Stimulated activated naive B cell treated with anti-CD40 and anti-IgM and Interleukin-4, amounts not matched to agents 10 μg/mL and 1 μg/mL and 100 μg/mL, for 72 hours (primary cell): Measurements from ENCODE around the gene BAZ1B.
"Not testable (repeated sequence)": the region's sequence is repeated elsewhere in the genome, so short reads cannot be mapped to it uniquely, and the experiment has no call there.

ENCODE experiments used
- ATAC-seq, 2 donors: fragments of 150-1000 bp; cut with Tn5 transposase; replicated peaks; 2 replicates each; pipeline ENCODE4 v1.10.0; 2021; ENCODE audit warnings: moderate library complexity in 1 of 2
- DNase-seq: peaks from one replicate; pipeline ENCODE4 v3.0.0; 2021
- H3K27ac Mint-ChIP-seq: one replicate; pipeline ENCODE4 v1.8.0; 2022; ENCODE audit warnings: mild to moderate bottlenecking, mixed read lengths
- H3K27me3 Mint-ChIP-seq, 2 donors: one replicate each; pipeline ENCODE4 v1.8.0; 2022; ENCODE audit warnings: mixed read lengths in 2 of 2
- H3K36me3 Mint-ChIP-seq, 2 donors: one replicate each; pipeline ENCODE4 v1.8.0; 2022; ENCODE audit warnings: mixed read lengths in 2 of 2, mild to moderate bottlenecking in 1 of 2
- H3K4me1 Mint-ChIP-seq, 2 donors: one replicate each; pipeline ENCODE4 v1.8.0; 2022; ENCODE audit warnings: mixed read lengths in 2 of 2, mild to moderate bottlenecking in 1 of 2
- H3K4me3 Mint-ChIP-seq, 2 donors: one replicate each; pipeline ENCODE4 v1.8.0; 2022; ENCODE audit warnings: mild to moderate bottlenecking in 2 of 2, mixed read lengths in 2 of 2, moderate library complexity in 1 of 2
- H3K9me3 Mint-ChIP-seq, 2 donors: one replicate each; pipeline ENCODE4 v1.8.0; 2022; ENCODE audit warnings: mixed read lengths in 2 of 2, mild to moderate bottlenecking in 1 of 2

BAZ1B gene, protein sequence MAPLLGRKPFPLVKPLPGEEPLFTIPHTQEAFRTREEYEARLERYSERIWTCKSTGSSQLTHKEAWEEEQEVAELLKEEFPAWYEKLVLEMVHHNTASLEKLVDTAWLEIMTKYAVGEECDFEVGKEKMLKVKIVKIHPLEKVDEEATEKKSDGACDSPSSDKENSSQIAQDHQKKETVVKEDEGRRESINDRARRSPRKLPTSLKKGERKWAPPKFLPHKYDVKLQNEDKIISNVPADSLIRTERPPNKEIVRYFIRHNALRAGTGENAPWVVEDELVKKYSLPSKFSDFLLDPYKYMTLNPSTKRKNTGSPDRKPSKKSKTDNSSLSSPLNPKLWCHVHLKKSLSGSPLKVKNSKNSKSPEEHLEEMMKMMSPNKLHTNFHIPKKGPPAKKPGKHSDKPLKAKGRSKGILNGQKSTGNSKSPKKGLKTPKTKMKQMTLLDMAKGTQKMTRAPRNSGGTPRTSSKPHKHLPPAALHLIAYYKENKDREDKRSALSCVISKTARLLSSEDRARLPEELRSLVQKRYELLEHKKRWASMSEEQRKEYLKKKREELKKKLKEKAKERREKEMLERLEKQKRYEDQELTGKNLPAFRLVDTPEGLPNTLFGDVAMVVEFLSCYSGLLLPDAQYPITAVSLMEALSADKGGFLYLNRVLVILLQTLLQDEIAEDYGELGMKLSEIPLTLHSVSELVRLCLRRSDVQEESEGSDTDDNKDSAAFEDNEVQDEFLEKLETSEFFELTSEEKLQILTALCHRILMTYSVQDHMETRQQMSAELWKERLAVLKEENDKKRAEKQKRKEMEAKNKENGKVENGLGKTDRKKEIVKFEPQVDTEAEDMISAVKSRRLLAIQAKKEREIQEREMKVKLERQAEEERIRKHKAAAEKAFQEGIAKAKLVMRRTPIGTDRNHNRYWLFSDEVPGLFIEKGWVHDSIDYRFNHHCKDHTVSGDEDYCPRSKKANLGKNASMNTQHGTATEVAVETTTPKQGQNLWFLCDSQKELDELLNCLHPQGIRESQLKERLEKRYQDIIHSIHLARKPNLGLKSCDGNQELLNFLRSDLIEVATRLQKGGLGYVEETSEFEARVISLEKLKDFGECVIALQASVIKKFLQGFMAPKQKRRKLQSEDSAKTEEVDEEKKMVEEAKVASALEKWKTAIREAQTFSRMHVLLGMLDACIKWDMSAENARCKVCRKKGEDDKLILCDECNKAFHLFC (N-terminal part only)

DNA sequence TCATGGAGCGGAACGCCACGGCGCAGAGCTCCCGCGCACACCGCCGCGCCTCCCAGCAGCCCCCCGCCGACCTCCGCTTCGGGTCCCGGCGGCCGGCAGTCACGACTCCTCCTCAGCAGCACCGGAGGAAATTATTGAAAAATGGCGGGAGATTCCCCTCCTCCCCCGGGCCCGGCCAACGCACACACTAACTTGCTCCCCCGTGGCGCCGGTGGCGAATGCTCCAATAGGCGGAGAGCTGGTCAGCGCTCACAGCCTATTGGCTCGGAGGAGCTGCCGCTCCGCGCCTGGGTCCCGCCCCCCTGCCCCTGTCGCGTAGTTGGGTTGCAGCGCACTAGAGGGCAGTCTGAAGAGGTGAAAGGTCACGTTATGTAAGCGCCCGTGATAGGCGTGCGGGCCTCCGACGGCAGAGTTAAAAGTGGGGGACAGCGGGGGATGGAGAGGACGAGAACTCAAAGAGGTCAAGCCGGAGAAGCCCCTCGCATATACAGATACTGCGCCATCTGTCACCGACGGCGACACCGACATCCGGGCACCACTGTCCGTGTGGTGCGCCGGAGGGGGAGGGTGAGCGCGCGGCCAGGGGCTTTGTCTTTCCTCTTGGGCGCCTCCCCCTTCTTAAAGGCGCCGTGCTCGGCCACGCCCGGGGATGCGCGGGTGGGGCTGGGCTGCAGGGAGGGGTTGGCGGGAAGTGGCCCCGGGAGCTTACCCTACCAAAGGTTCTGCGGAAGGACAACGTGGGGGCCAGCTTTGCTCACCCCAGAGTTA, at the start of gene BAZ1B:
TSS of gene BAZ1B (minus strand) at position 189 of the 768 bp plus-strand sequence. CDS start 360 bp downstream, outside the sequence.
- Mint-ChIP-seq H3K9me3 (no peaks in the 10 kb centered on the region), H3K27ac (peak within 1 kb of the TSS; percentile 98), H3K4me3 (peak within 1 kb of the TSS; percentile 84 to 98), H3K36me3 (peaks cover 14 to 30% of the 10 kb centered on the region in 2 donors), H3K27me3 (no peaks in the 10 kb centered on the region), H3K4me1 (peaks cover 38 to 63% of the 10 kb centered on the region in 2 donors)
- ATAC-seq (peak; percentile 92 to 94), DNase-seq (peak; percentile 98)

DNA sequence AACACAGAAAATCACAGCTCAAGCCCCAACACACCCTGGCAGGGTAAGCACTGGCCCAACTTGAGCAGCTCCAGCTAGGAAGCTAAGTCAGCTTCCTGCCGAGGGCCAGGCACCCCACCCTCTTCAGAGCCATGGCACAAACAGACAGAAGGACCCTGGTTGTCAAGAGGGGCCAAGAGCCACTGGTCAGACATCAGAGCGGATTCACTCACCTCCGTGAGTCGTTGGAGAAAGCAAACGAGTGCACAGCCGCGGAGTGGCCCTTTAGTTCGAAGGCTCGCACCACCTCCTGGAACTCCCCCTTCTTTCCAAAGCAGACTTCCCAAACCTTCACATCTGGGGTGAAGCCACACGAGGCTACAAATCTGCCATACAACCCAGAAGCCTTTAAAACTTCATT, 48.9 kb upstream of the BAZ1B start:
- DNase-seq (no peak), ATAC-seq (no peak)
- Mint-ChIP-seq H3K4me1 (peaks cover 8 to 10% of the 10 kb centered on the region in 2 donors), H3K9me3 (no peaks in the 10 kb centered on the region), H3K4me3 (no peak overlapping the region), H3K36me3 (peaks cover 43 to 45% of the 10 kb centered on the region in 2 donors), H3K27me3 (no peaks in the 10 kb centered on the region), H3K27ac (no peak overlapping the region)

DNA sequence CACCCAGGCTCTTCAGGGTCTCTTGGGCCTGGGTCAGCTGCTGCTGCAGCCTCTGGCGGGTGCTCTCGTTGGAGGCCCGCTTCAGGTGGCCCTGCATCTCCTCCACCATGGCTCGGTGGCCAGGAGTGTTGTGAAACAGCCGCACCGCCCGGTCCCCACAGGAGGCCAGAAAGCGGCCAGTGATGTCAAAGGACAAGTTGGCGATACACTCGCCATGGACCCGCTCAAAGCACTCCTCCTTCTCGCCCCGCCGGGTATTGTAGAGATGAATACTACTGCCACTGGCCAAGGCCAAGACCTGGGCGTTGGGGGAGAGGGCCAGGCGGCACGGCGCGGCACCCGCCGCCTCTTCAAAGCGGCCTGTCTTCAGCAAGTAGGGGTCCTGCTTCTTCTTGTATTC, 48.4 kb upstream of the BAZ1B start:
- H3K4me1 Mint-ChIP-seq: peaks cover 10 to 12% of the 10 kb centered on the region in 2 donors
- no peaks in the 10 kb centered on the region for H3K27me3 Mint-ChIP-seq
- peaks cover 43 to 45% of the 10 kb centered on the region in 2 donors for H3K36me3 Mint-ChIP-seq
- no peak overlapping the region for H3K27ac Mint-ChIP-seq
- no peak for DNase-seq
- no peak overlapping the region for H3K4me3 Mint-ChIP-seq
- no peaks in the 10 kb centered on the region for H3K9me3 Mint-ChIP-seq
- ATAC-seq: no peak

DNA sequence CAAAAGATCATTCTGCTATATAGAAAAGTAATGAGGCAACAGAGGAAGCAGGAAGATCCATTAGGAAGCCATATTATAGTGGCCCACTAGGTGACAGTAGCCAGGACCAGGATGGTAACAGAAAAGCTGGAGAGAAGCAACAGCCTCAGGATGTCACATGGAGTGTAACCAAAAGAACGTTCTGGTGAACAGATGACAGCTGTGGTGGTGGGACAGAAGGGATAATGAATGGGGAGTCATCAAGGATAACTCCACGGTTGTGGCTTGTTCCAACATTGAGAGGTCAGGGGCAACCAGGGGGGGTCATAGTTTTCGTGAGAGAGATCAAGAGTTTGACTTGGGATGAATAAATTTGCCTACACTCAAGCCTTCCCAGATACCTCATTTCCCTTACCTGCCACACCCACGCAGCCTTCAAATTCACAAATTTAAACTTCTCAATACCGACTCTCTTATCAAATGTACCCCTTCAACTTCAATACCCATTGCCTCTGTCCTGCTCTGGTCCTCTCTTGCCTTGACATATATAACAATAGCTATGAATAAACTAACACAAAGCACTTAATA, 47.0 kb upstream of the BAZ1B start:
- H3K9me3 Mint-ChIP-seq: no peaks in the 10 kb centered on the region
- ATAC-seq: no peak
- peak overlapping the region; percentile 14 for H3K27ac Mint-ChIP-seq
- H3K4me3 Mint-ChIP-seq: no peak overlapping the region
- H3K4me1 Mint-ChIP-seq: peaks cover 9 to 12% of the 10 kb centered on the region in 2 donors
- DNase-seq: no peak
- peaks cover 37 to 38% of the 10 kb centered on the region in 2 donors for H3K36me3 Mint-ChIP-seq
- no peaks in the 10 kb centered on the region for H3K27me3 Mint-ChIP-seq

DNA sequence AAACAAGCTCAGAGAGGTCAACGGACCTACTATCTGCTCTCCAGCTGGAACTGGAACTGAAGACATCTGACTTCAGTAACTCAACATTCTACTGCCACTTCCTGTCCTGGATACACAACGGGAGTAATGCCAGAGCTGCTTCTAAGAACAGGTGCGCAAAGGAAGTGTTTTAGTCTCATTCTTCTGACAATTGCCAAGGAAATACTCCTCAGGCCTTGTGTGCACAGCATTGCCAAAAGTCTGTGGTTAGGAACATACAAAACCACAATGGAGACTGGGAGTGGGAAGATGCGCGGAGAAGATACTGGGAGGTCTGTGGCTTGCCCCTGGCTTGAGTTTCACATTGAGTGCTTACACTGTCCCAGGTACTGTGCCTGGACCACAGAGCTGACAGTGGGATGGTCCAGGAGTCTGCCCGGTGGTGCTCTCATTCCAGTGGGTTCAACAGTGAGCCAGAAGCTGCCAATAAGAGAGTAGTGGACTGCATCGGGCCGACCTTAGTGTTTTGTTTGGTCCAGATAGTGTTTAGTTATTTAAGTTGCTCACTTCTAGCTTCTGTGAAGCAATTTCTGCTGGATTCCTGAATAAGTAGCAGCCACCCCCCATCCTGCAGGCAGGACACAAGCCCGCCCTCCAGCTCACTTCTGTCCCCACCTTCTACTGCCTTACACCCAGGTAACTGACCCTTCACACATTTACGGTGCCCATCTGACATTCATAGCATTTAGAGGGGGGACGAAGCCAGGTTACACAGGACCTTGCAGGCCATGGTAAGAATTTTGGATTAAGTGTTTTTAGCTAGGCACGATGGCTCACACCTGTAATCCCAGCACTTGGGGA, 46.0 kb upstream of the BAZ1B start:
- Mint-ChIP-seq H3K36me3 (peaks cover 30 to 34% of the 10 kb centered on the region in 2 donors), H3K27ac (no peak overlapping the region), H3K4me1 (peaks cover 7 to 12% of the 10 kb centered on the region in 2 donors), H3K4me3 (no peak overlapping the region), H3K9me3 (no peaks in the 10 kb centered on the region), H3K27me3 (no peaks in the 10 kb centered on the region)
- ATAC-seq (no peak), DNase-seq (no peak)

DNA sequence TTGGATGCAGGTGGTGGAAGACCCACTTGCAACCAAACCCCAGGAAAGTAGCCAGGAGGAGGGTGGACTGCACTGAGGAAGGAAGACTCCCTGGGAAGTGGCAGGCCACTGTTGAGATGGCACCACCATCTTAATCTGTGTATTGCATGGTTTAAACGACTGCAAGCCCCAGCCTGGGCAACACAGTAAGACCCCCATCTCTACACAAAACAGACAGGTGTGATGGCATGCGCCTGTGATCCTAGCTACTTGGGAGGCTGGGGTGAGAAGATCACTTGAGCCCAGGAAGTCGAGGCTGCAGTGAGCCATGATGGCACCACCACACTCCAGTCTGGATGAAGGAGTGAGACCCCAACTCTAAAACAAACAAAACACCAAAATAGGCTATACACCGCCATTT, 45.0 kb upstream of the BAZ1B start:
- no peak overlapping the region for H3K27ac Mint-ChIP-seq
- ATAC-seq: no peak

DNA sequence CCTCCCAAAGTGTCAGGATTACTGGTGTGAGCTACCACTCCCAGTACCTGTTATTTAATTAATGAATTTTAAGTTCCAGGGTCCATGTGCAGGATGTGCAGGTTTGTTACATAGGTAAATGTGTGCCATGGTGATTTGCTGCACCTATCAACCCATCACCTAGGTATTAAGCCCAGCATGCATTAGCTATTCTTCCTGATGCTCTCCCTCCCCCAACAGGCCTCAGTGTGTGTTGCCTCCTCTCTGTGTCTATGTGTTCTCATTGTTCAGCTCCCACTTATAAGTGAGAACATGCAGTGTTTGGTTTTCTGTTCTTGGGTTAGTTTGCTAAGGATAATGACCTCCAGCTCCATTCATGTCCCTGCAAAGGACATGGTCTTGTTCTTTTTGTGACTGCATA, 44.3 kb upstream of the BAZ1B start:
- peaks cover 7 to 12% of the 10 kb centered on the region in 2 donors for H3K4me1 Mint-ChIP-seq
- peaks cover 21 to 22% of the 10 kb centered on the region in 2 donors for H3K36me3 Mint-ChIP-seq
- H3K4me3 Mint-ChIP-seq: peak overlapping the region; percentile 31 to 71
- not testable (repeated sequence) for DNase-seq, H3K9me3 Mint-ChIP-seq, H3K27me3 Mint-ChIP-seq, H3K27ac Mint-ChIP-seq
- peak; percentile 31 to 49 for ATAC-seq

More for the DNA sequence above, 45.0 kb upstream of the BAZ1B start:
- Mint-ChIP-seq H3K4me1 (peaks cover 7 to 12% of the 10 kb centered on the region in 2 donors), H3K36me3 (peaks cover 22 to 25% of the 10 kb centered on the region in 2 donors), H3K4me3 (no peak overlapping the region), H3K9me3 (no peaks in the 10 kb centered on the region), H3K27me3 (no peaks in the 10 kb centered on the region)
- no peak for DNase-seq

DNA sequence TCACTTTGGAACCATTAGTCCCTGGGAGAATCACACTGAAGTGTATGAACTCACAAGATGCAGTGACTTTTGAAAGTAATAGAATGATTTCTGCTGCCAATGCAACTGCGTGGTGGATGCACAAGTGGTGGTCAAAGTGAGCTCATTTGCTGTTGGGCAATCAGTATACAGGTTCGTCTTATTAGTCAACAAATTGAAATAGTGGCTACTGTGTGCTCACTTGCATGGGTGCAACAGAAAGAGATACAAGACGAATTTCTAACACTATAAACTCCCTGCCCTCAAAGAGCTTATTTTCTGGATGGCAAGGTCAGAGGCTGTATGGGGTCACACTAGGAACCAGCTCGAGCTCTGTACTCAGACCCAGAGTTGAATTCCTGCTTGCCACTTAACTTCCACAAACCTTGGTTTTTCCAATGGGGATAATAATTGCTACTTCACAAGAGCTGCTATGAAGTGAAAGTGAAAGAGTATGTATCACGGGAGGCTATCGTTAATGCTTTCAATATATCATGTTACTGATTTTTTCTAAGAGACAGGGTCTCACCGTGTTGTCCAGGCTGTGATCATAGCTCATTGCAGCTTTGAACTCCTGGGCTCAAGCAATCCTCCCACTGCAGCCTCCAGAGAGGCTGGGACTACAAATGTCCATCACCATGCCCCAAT, 43.7 kb upstream of the BAZ1B start:
- Mint-ChIP-seq H3K27me3 (no peaks in the 10 kb centered on the region), H3K9me3 (no peaks in the 10 kb centered on the region), H3K27ac (no peak overlapping the region), H3K36me3 (peaks cover 15 to 17% of the 10 kb centered on the region in 2 donors), H3K4me3 (peak overlapping the region; percentile 31 to 71), H3K4me1 (peaks cover 8 to 12% of the 10 kb centered on the region in 2 donors)
- ATAC-seq (peak in 1 of 2 donors; percentile 33), DNase-seq (no peak)

DNA sequence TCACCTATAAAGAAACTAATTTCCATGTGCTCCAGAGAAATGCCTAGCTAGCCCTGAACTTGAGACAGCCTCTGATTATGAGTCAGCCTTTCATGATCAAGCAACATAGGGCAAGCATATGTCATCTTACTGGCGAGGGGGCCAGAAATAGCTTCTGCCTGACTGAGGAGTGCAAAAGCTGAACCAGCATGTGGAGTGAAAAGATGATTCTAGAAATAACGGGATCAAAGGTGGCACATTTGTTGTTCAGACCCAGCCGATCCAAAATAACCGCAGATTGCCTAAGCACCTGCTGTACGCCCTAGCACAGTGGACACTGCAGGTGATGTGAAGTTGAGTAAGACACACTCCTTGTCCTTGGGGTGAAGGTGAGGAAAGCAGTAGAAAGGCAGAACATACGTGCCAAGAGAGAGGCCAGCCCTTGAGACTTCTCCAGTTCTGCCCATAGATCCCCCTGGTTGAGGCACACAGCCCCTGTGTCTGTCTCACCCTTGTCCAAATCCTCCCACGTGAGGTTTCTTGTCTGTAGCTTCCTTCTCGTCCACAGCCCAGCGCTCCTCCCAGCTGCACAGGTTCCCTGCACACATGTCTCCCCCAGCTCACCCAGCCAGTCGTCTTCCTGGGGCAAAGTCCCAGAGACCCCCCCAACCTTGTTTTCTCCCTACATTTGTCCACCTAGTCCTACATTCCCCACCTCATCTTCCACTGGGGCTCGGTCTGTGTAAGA, 38.2 kb upstream of the BAZ1B start:
- H3K27me3 Mint-ChIP-seq: peaks cover 0 to 5% of the 10 kb centered on the region in 2 donors
- peaks cover 5 to 6% of the 10 kb centered on the region in 2 donors for H3K36me3 Mint-ChIP-seq
- H3K27ac Mint-ChIP-seq: no peak overlapping the region
- H3K4me1 Mint-ChIP-seq: peaks cover 20 to 32% of the 10 kb centered on the region in 2 donors
- ATAC-seq (no peak), DNase-seq (no peak)
- no peak overlapping the region for H3K4me3 Mint-ChIP-seq
- no peaks in the 10 kb centered on the region for H3K9me3 Mint-ChIP-seq

DNA sequence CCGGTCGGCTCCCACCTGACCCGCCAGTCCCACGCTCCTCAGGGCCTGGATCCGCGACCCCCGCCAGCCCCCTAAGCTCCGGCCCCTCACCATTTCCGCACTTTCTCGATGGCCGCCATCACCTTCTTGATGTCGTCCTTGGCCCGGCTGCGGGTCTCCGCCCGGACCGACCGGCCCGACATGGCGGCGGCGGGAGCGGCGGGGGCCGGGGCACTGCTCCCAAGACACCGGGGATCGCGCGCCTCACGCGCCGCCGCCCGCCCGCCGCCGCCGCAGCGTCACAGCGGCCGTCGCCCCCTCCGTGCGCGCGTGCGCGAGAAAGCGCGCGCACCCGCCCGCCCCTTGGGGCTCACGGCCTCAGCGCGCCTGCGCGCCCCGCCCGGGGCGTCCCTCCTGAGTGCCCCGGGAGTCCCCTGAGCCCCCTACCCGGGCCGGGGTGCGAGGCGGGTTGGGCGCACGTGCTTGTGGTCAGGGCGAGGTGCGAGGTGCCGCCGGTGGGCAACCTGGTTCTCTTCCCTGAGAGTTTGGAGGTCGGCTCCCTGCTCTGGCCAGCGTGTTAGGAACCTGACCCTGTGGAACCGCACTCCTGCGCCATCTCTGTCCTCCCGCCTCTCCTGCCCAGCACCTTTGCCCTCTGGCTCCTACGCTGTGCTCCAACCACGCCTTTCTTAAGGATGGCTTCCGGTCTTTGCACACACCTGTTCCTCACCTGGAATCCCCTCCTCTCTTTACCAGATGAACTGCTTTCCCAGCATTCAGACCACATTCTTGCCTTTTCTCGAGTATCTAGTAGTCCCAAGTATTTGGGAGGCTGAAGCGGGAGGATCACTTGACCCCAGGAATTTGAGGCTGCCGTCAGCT, 35.5 kb upstream of the BAZ1B start, which contains the start of gene BCL7B:
TSS of gene BCL7B (minus strand) at position 294 of the 861 bp plus-strand sequence. CDS start at position 182, 112 bp downstream.
- ATAC-seq: peak; percentile 57 to 75
- DNase-seq: peak; percentile 79
- Mint-ChIP-seq H3K4me3 (peak within 1 kb of the TSS; percentile 93 to 94), H3K27ac (peak within 1 kb of the TSS; percentile 98), H3K27me3 (peaks cover 0 to 5% of the 10 kb centered on the region in 2 donors), H3K9me3 (no peaks in the 10 kb centered on the region), H3K4me1 (peaks cover 25 to 43% of the 10 kb centered on the region in 2 donors), H3K36me3 (peaks cover 8 to 15% of the 10 kb centered on the region in 2 donors)

DNA sequence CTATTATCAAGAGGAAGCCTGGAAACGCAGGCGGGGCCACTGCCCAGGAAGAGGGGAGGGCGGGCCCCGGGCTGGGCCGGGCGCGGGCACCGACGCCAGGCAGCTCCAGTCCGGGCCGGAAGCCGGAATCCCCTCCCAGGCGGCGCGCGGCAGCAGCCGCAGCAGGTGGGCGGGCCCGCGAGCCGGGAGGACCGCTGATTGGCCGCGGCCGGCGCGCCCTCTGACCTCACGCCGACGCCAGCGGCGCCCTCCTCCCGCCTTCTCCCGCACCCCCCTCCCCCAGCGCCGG, 35.0 kb upstream of the BAZ1B start:
- H3K4me1 Mint-ChIP-seq: peaks cover 27 to 43% of the 10 kb centered on the region in 2 donors
- H3K27ac Mint-ChIP-seq: peak overlapping the region; percentile 98
- DNase-seq (peak; percentile 91), ATAC-seq (peak; percentile 92)
- H3K9me3 Mint-ChIP-seq: no peaks in the 10 kb centered on the region
- H3K4me3 Mint-ChIP-seq: peak overlapping the region; percentile 93 to 94
- peaks cover 9 to 18% of the 10 kb centered on the region in 2 donors for H3K36me3 Mint-ChIP-seq
- peaks cover 0 to 5% of the 10 kb centered on the region in 2 donors for H3K27me3 Mint-ChIP-seq
